Stimulated activated CD8-positive, alpha-beta memory T cell treated with anti-CD3 and anti-CD28 coated beads, Interleukin-12 subunit alpha, Interleukin-12 subunit beta, amount 100 ng/mL, for 1 hour (primary cell): Measurements from ENCODE around the gene GARIN6.
"Not testable (repeated sequence)": the region's sequence is repeated elsewhere in the genome, so short reads cannot be mapped to it uniquely, and the experiment has no call there.

Experiments
- DNase-seq: peaks from one replicate; pipeline ENCODE4 v3.0.0-alpha.2; 2020; ENCODE audit warnings: low read depth

The GARIN6 gene

DNA sequence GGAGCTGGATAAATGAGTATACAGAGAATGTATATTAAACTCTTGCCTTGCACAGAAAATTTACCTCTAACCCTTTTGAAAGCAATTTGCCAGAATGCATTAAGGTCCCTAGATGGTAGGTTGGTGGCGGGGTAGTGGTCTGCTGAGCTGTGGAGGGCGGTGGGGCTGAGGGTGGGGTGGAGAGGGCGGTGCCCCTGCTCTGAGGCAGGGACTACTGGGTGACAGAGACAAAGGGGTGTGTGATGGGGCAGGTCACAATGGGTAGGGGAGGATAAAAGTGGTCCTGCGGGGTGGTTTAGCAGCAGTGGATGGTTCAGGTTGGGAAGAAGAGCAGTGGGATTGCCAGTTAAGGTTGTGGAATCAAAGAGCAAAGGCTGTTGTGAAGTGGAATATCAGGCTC, at the start of gene GARIN6:
Gene GARIN6, plus strand, starts transcription at position 301 of the 400 bp plus-strand sequence. CDS start 422 bp downstream, outside the sequence.
- DNase-seq = no peak

DNA sequence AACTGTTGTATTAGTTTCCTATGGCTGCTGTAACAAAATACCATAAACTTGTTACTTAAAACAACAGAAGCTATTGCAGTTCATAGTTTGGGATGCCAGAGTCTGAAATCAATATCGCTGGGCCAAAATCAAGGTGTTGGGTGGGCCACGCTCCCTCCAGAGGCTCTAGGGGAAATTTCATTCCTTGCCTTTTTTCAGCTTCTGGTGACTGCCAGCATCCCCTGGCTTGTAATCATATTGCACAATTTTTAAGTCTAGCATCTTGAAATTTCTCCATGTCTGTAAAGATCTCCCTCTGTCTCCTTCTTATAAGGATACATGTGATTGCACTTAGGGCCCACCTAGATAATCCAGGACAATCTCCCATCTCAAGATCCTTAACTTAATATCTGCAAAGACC, 48.8 kb upstream of the GARIN6 start:
- no peak for DNase-seq

DNA sequence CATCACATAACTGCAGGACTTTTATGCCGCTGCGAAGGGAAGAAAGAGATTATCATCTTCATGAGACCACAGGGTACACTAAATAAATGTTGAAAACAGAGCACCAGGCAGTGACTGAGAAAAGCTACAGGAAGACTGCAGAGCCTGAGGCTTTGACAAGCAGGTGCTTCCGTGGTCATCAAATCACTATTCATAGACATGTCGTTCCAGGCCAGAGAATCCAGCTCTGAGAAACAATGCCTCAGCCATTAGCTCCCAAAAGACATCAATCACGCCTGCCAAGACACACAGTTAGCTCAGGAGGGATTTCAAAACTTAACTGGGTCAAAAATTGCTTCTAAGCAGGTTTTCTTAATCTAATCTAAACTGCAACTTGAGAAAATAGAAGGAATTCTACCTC, 47.2 kb upstream of the GARIN6 start:
- no peak for DNase-seq

DNA sequence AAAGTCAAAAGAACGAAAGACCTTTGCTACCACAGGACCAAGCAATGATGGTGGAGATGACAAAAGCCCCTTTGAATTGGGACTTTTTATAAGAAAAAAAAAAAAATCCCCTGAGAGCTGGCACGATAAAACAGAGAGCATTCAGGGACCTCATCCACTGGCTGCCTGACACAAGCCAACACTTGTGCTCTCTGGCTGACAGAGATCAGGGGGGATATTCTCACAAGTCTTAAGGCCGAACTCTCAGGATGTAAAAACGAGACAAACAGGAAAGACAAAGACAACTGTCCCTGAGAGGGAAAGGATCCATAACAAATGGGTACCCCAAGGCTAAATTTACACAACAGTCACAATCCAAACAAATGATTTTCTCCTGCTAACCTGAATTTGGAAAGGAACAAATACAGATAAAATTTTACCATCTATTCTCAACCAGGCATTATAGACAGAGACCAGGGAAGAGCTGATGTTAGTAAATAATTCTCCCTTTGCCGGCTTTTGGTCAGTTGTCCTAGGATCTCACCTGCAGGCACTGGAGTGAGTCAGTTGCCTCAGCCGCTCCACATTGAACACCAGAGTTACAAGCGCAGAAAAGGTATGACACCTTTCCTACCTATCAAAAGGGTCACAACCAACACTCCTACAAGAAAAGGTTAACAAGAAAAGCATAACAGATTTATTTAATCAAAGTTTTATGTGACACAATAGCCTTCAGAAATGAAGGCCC, 37.9 kb upstream of the GARIN6 start:
- DNase-seq = no peak

DNA sequence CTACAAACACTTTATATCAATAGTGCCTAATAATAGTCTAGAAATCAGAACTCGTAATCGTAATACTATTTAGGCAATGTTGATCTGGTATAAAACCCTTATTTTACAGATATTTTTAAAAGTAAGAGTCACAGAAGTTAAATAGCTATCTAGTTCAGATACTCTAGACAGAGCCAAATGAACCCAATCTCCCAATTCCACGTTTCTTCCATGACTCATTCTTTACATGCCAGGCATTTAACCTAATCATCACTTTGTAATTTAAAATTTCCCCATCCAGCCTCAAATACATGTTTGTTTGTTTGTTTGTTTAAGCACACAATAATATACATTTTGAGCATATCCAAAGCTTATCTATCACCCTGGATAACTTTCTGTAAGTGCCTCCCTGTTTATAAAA, 36.4 kb upstream of the GARIN6 start:
- DNase-seq = no peak

DNA sequence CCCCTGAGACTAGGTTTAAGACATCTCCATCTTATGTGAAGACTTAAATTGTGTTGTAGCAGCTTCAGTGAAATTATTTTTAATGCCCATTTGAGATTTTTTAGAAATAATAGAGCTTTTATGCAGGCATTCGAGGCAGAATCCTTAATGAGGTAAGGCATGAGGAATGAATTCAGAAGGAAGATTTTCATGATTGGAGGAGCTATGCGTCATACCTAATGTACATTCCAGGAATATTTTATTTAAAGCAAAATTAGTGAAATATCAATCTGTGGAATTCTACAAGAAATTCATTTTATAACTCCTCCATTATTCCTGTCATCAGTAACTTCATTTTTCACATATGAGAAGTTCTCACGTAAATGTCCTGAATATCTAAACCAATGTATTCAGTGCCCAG, 36.0 kb upstream of the GARIN6 start:
- DNase-seq = no peak

DNA sequence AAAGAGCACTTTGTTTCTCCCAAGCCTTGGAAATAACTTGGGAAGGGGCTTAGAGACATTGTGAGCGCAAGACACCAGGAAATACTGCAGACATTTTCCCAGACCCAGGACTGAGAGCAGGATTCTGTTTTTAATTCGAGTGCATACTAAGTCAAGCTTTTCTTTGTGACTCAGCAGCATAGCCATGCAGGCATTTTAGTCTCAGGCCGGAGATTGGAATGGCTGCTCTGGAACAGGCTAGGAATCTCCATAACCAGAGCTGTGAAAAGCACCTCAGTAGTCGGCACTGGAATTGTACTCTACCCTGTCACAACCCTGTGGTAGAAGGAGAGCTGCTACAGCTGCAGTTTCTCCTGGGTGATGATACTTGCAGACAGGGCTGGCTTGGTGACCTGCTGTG, 28.9 kb upstream of the GARIN6 start:
- no peak for DNase-seq

DNA sequence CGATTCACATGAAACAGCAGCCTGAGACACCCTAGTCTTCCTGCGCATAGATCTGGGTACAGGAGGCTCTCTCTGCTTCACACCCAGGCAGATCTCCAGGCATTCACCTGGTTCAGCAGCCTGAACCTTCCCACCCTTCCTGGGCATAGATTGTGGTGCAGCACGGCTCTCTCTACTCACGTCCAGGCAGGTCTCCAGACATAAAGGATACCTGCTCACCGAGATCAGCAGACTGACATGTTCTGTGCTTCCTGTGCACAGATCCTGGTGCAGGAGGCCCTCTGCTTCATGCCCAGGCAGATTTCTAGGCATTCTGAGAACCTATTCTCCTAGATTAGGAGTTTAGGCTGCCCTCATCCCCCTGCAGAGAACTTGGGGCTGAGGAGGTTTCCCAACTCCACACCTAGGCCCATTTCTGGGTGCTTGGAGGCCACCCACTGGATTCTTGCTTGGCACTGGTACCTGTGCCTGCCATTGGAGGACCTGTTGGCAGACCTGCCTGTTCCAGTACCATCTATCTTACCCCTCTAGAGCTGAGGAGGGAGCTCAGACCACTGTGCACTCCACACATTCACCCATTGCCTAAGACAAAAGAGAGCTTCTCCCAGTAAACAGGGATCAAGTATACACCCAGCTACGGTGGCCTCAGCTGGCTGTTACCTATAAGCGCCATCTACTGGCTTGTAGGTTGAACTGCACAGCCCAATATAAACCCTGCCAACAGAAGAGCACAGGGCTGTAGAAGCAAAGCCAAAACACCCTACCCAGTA, 28.0 kb upstream of the GARIN6 start:
- no peak for DNase-seq

DNA sequence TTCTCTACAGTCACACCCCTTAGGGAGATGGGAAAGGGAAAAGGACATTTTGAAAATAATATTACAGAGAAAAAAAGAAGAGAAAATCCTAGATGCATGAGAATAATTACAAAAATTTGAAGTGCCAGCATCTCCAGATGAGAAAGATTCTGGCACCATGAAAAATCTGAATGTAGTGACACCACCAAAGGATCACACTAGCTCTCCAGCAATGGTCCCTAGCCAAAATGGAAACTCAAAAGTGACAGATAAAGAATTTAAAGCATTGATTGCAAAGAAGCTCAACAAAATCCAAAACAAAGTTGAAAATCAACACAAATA, 27.4 kb upstream of the GARIN6 start:
- DNase-seq = no peak

DNA sequence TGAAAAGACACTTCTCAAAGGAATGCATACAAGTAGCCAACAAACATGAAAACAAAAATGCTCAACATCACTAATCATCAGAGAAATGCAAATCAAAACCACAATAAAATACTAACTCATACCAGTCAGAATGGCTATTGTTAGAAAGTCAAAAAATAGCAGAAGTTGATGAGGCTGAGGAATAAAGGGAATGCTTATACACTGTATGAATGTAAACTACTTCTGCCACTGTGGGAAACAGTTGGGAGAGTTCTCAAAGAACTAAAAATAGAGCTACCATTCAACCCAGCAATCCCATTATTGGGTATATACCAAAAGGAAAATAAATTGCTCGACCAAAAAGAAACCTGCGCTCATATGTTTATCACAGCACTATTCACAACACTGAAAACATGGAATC, 23.0 kb upstream of the GARIN6 start:
- not testable (repeated sequence) for DNase-seq

DNA sequence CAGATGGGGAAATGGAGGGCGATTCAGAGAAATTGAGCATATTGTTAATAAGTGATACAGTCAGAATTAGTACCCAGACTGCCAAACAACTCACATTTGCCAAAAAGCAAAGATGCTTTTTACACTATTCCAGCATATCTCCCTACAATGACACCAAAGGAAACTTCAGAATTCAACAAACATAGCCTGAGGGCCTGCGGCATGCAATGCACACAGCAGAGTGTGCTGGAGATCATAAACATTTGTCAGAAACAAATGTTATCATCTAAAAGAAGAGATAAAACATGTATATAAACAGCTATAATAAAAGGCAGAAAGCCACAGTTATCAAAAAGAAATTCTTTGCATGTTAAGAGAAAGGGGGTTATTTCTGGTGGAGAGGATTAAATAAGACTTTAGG, 20.1 kb upstream of the GARIN6 start:
- no peak for DNase-seq

DNA sequence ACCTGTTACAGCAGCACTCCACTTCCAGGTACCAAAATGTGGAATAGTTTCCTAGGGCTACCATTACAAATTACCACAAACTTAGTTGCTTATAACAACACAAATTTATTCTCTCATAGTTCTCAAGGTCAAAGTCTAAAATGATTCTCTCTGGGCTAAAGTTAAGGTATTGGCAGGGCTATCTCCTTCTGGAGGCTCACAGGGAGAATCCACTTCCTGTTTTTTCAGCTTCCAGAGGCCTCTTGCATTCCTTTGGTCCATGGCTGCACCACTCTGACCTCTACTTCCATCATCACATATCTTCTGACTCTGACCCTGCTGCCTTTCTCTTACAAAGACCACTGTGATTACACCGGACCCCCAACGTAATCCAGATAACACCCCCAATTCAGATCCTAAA, 2.9 kb upstream of the GARIN6 start:
- DNase-seq = no peak

DNA sequence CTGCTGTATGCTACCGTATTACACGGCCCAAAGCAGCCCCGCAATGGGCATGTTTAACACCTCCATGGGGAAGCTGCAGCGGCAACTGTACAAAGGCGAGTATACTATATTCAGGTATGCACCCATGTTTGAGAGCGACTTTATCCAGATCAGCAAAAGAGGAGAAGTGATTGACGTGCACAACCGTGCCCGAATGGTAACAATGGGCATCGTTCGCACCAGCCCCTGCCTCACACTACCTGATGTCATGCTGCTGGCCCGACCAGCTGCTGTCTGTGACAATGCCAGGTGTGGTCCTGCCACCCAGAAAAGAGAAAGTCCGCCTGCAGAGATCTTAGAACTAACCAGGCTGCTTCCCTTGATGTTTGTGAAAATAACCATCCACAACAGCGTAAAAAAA, 630 bp downstream of the GARIN6 start:
- no peak for DNase-seq

DNA sequence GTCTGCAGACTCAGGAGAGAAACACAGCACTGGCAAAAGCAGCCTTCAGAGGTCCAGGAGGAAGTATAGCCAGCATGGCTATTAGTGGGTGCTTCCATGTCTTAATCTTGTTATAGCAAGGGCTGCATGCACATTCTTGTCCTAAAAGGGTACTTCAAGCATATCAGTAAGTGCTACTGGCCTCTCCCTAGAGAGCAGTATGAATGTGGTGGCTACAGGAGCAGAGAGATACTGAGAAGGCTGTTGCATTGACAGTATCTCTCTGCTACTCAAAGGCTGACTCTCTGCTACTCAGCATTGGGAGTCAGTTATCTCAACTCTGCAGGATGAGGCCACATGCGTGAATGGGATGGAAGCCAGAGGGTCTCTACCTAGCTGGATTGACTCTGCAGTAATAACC, 2.0 kb downstream of the GARIN6 start:
- DNase-seq = no peak

DNA sequence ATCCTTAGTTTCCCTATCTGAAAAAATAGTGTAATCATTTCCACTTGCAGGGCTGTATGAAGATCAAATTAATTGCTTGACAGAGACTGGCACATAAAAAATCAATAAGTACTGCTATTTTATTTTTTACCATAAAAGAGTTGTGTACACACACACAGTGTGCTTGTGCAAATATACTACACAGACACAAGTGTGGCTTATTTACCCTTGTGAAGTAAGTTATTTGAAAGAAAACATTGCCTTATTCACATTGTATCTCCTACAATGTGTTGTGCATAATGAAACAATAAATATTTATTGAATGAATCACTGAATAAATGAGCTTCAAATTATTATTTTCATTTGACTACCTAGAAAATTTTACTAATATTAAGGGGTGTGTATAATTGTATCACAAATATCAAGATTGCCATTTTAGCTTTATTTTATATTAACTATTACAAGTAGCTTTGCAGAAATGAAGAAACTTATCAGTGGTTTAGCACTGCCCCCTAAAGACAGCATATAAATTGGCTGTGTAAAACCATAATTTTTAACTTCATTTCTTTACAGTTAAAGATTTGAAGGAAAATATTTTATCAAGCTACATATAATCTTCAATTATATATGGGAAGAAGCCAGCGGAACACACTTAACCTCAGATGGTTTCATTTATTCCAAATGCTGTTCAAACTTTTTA, 11.3 kb downstream of the GARIN6 start:
- no peak for DNase-seq

DNA sequence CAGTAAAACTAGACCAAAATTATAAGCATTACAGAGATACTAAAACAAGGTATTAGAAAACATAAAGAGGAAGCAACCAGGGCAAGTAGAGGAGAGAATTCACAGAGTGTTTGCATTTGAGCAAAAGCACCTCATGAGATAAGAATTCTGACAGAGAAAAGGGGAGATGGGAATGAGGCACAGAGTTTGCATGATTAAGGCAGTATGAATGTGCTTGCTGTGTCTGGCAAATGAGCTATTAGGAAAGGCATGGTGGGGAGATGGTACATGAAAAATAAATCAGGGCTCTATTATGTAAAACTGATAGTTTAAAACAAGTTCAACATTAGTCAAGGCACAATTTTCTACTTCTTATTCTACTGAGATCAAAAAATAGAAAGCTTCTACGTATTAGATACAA, 23.1 kb downstream of the GARIN6 start:
- DNase-seq = no peak

DNA sequence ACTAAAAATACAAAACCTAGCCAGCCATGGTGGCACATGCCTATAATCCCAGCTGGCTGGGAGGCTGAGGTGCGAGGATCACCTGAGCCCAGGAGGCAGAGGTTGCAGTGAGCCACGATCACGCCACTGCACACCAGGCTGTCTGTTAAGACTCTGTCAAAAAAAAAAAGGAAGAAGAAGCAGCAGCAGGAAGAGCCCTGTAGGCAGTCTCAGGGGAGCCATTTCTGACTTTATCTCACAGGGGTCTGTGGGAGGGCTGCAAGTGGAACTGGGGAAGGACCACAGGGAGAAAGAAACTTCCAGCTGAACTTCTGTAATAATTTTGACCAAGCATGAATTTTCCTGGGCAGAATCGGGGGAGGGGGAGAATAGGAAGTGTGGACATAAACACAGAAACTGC, 32.7 kb downstream of the GARIN6 start:
- DNase-seq = no peak

DNA sequence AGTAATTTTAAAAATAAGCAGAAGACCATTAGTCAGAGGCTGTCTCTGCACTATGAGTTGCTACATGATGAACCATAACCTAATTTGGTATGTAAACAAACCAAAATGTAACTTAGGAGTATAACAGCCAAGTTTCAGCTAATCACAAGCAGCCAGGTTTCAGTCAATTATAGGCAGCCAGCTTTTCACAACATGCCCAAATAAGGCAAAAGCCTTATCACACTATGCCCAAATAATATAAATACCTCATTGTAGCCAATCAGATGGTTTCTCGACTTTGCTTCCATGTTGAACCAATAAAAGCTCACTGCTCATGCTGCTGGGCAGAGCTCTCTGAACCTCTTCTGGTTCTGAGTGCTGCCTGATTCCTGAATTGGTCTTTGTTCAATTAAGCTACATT, 38.6 kb downstream of the GARIN6 start:
- DNase-seq = no peak

DNA sequence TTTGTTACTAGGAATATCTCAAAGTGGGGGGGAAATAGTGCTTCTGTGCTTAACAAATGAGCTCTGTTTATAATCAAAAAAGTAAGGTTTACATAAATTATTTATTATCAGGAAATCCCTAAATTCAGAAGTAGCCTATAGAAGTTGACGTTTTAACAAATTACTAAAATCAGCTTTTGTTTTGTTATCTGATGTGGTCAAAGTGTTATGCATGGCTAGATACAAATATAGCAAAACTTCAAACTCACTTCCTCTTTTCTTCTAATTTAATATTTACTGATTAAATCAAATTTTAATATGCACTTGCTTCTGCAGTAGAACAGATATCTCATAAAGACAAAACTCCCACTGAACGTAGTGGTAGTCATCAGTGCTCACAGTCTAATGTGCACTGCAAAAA, 47.5 kb downstream of the GARIN6 start:
- no peak for DNase-seq
